Mesothelial cell of epicardium (in vitro differentiated cells): ENCODE data around the gene PHF2. TPM values are rescaled to one million over a fixed set of nuclear protein-coding genes. Genes with fewer than 3 reads are reported as not detected.
A peak's percentile ranks its signal among the peaks of the same experiment; 100 is the strongest.

ENCODE experiments used
- DNase-seq, 2 experiments: peaks; one replicate each; pipeline ENCODE4 v3.0.0; 2021; ENCODE audit warnings: low spot score in 2 of 2; ENCODE audit not compliant: unreplicated experiment in 2 of 2
- H3K27ac Mint-ChIP-seq: 2 replicates; pipeline ENCODE4 v1.8.0; 2021; ENCODE audit warnings: mixed read lengths
- H3K27me3 Mint-ChIP-seq: 2 replicates; pipeline ENCODE4 v1.8.0; 2021; ENCODE audit warnings: low read depth, mixed read lengths
- H3K36me3 Mint-ChIP-seq: 2 replicates; pipeline ENCODE4 v1.8.0; 2021; ENCODE audit warnings: mixed read lengths
- H3K4me1 Mint-ChIP-seq: 2 replicates; pipeline ENCODE4 v1.8.0; 2021; ENCODE audit warnings: mixed read lengths
- H3K4me3 Mint-ChIP-seq: 2 replicates; pipeline ENCODE4 v1.8.0; 2021; ENCODE audit warnings: mild to moderate bottlenecking, moderate library complexity, mixed read lengths
- H3K9me3 Mint-ChIP-seq: 2 replicates; pipeline ENCODE4 v1.8.0; 2021; ENCODE audit warnings: mixed read lengths
- CTCF ChIP-seq: fragments of 200-600 bp; sonication (generic); IDR thresholded peaks from one replicate; pipeline ENCODE4 v1.5.0; 2021; ENCODE audit warnings: antibody characterized with exemption; ENCODE audit not compliant: unreplicated experiment
- total RNA-seq: library from RNA; stranded (reverse); gene quantifications from 3 replicates; pipeline ENCODE4 v1.2.1, GENCODE V29; 2021

The PHF2 gene
- total RNA-seq, 1 donor from 2014 or later, result 37.6 TPM

- peak in 1 of 2 experiments; percentile 5 for DNase-seq
- no peak overlapping the region for H3K4me3 Mint-ChIP-seq
- H3K36me3 Mint-ChIP-seq, result no peaks in the 10 kb centered on the region
- H3K27ac Mint-ChIP-seq, result no peak overlapping the region
- H3K4me1 Mint-ChIP-seq, result peaks cover 22% of the 10 kb centered on the region
- H3K9me3 Mint-ChIP-seq, result no peaks in the 10 kb centered on the region
- H3K27me3 Mint-ChIP-seq, result no peaks in the 10 kb centered on the region
- TF ChIP-seq CTCF, result no peak
Observed at GRCh38 chr9:93592008-93592642, 15.7 kb downstream of the PHF2 start.

- H3K27me3 Mint-ChIP-seq, result no peaks in the 10 kb centered on the region
- H3K4me3 Mint-ChIP-seq, result no peak overlapping the region
- DNase-seq, result peak in 1 of 2 experiments; percentile 33
- H3K4me1 Mint-ChIP-seq, result peaks cover 22% of the 10 kb centered on the region
- no peak for TF ChIP-seq CTCF
- H3K9me3 Mint-ChIP-seq, result no peaks in the 10 kb centered on the region
- no peak overlapping the region for H3K27ac Mint-ChIP-seq
- no peaks in the 10 kb centered on the region for H3K36me3 Mint-ChIP-seq
Observed at GRCh38 chr9:93592643-93593021, 16.2 kb downstream of the PHF2 start.

GRCh38 chr9:93593144-93593658 lies 16.8 kb downstream of the PHF2 start:
- no peaks in the 10 kb centered on the region for H3K9me3 Mint-ChIP-seq

DNA sequence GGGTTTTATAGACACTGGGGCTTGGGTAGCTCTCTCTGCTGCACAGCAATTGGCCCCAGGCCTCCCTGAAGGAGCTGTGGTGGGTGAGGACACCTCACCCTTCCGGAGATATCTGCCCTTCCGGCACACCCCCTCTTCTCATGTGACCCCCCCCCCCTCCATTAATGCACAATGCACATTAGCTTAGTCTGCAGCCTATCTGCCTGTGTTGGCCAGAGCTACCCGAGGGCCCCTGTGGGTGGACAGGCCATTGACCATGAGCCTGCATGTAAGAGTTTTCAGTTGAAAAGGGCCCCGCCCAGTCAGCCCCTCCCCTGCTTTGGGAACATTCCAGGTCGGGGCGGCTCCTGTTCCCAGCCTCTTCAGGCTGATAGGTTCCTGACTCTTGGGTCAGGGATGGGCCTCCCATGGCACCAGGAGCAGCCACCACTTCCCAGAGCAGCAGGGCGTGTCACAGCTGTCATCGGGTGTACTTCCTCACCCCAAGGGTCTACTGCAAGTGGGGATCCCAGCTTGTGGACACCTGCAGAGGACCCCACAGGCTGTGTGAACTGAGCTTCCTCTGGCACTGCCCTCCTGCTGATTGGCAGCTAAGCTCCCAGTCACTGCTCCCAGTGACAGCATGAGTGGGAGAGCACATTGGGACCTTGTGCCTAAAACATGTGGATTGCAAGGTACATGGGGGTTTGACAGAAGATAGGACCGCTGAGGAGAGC lies 17.8 kb downstream of the PHF2 start:
- peak in 1 of 2 experiments; percentile 30 for DNase-seq
- H3K27ac Mint-ChIP-seq, result no peak overlapping the region
- H3K9me3 Mint-ChIP-seq, result no peaks in the 10 kb centered on the region
- no peak for TF ChIP-seq CTCF
- no peaks in the 10 kb centered on the region for H3K27me3 Mint-ChIP-seq
- no peak overlapping the region for H3K4me3 Mint-ChIP-seq
- no peaks in the 10 kb centered on the region for H3K36me3 Mint-ChIP-seq
- H3K4me1 Mint-ChIP-seq, result peaks cover 18% of the 10 kb centered on the region

More at GRCh38 chr9:93593144-93593658, 16.8 kb downstream of the PHF2 start:
- TF ChIP-seq CTCF, result no peak
- DNase-seq, result peak in 1 of 2 experiments; percentile 1
- H3K27ac Mint-ChIP-seq, result no peak overlapping the region
- H3K27me3 Mint-ChIP-seq, result no peaks in the 10 kb centered on the region
- peaks cover 22% of the 10 kb centered on the region for H3K4me1 Mint-ChIP-seq
- no peaks in the 10 kb centered on the region for H3K36me3 Mint-ChIP-seq
- H3K4me3 Mint-ChIP-seq, result no peak overlapping the region

- H3K9me3 Mint-ChIP-seq, result no peaks in the 10 kb centered on the region
- no peak for DNase-seq
- peaks cover 12% of the 10 kb centered on the region for H3K4me1 Mint-ChIP-seq
- no peaks in the 10 kb centered on the region for H3K36me3 Mint-ChIP-seq
- no peak overlapping the region for H3K27ac Mint-ChIP-seq
- H3K4me3 Mint-ChIP-seq, result no peak overlapping the region
- H3K27me3 Mint-ChIP-seq, result no peaks in the 10 kb centered on the region
- no peak for TF ChIP-seq CTCF
Observed at GRCh38 chr9:93595461-93595860, 19.1 kb downstream of the PHF2 start.
